ENCODE measurements around the gene S1PR3.

DNA sequence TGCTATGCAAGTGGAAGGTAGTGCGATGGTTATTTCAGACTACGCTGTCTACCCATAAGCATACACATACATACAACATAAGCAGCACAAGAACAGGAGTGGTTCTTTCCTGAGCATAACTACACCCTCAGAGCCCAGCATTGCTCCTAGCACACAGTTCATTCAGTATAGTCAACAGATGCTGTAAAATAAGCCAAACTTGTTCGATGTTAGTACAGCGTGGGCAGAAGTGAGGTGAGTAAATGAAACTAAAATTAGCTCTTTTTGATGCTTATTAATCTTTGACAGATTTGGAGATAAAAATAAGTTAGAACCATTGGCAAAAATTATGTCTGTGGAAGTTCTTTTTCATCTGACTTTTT lies 47.8 kb downstream of the S1PR3 start:
- TF ChIP-seq, protein P1, sequence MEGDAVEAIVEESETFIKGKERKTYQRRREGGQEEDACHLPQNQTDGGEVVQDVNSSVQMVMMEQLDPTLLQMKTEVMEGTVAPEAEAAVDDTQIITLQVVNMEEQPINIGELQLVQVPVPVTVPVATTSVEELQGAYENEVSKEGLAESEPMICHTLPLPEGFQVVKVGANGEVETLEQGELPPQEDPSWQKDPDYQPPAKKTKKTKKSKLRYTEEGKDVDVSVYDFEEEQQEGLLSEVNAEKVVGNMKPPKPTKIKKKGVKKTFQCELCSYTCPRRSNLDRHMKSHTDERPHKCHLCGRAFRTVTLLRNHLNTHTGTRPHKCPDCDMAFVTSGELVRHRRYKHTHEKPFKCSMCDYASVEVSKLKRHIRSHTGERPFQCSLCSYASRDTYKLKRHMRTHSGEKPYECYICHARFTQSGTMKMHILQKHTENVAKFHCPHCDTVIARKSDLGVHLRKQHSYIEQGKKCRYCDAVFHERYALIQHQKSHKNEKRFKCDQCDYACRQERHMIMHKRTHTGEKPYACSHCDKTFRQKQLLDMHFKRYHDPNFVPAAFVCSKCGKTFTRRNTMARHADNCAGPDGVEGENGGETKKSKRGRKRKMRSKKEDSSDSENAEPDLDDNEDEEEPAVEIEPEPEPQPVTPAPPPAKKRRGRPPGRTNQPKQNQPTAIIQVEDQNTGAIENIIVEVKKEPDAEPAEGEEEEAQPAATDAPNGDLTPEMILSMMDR (conservative IDR thresholded peaks at IDR 0.05; ENCODE audit: low read length), result no peak
- no peak for TF ChIP-seq EZH2phosphoT487 (IDR thresholded peaks at IDR 0.05; ENCODE audit: borderline replicate concordance, low read depth, low read length)

Data from OCI-LY7 (cell line).